ENCODE data around the gene OGA.
"Not testable (repeated sequence)": the region's sequence is repeated elsewhere in the genome, so short reads cannot be mapped to it uniquely, and the experiment has no call there.

OGA gene

GRCh38 chr10:101793526-101793925, 24.7 kb downstream of the OGA start:
- no peak for DNase-seq

DNA sequence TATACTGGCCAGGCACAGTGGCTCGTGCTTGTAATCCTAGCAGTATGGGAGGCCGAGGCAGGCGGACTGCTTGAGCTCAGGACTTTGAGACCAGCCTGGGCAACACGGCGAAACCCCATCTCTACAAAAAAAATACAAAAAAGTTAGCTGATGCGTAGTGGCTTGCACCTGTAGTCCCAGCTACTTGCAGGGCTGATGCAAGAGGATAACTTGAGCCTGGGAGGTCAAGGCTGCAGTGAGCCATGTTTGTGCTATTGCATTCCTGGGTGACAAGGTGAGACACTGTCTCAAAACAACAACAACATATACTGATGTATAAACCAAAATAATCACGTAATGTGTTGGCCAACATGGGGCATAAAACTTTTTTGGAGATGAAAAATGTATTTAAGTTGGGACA, 28.6 kb downstream of the OGA start:
- no peak for DNase-seq

- DNase-seq: not testable (repeated sequence)
Observed at GRCh38 chr10:101789231-101789630, 29.0 kb downstream of the OGA start.

DNA sequence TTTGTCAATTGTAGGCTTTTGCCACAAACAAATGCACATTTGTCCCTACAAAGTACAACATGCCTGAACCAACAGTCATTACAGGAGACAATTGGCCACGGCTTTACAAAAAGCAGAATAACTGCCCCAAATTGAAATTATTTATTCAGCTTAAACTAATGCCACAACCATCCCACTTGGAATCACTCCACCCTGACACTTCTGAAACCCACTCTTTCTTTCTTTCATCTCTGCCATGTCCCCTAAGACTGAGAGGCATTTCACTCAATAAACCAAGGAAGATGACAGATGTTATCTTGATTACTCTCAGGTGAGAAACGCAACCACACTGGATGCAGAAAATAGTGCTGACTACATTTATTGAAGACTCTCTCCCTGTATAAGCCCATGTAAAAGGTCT, 32.4 kb downstream of the OGA start:
- no peak for DNase-seq

- DNase-seq: no peak
Observed at GRCh38 chr10:101784558-101784957, 33.7 kb downstream of the OGA start.

- DNase-seq: no peak
Observed at GRCh38 chr10:101783736-101784118, 34.5 kb downstream of the OGA start.

DNA sequence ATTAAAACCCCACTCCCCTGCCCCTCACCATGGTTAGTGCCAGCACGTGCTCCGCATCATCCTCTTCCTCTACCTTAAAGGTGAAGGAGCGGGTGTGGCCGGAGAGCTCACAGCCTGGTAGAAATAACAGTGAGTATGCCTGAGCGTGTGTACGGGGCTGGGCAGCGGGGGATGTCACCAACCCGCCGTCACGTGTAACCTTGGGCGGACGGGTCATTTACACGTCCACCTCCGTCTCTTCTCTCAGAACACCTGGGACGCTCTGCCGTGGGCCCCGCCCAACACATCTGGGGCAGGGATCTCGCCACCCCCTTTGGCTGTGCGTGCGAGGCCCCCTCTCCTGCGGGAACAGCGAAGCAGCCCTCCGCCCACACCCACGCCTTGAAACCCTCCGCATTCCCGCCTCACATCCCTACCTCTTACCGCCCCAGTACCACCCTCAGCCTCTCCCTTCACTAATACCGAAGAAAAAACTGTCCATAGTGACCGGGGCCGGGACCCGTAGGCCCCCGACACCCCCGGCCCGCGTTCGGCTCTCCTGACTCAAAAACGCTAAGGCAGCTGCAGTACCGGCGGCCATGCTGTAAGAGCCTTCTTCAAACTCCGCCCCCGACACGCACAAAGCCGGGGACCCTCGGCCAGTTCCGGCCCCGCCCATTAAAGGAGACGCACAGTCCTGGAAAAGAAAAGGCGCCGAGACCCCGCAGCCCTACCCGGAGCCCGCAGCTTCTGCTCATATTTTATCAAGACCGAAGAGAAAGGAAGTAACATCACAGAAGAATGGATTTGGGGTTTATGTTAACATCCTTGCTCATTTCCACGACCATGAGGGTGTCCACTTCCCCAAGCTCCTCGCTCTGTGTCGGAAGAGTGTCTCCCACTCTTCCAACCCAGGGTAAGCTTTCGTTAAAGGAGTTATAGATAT, 35.2 kb downstream of the OGA start, which contains the start of gene NPM3:
NPM3 (minus strand) TSS at position 636 of the 925 bp plus-strand sequence; CDS start at position 580, 56 bp downstream.
- DNase-seq: peak; percentile 95

GRCh38 chr10:101781984-101782810, 36.0 kb downstream of the OGA start:
- no peak for DNase-seq

DNA sequence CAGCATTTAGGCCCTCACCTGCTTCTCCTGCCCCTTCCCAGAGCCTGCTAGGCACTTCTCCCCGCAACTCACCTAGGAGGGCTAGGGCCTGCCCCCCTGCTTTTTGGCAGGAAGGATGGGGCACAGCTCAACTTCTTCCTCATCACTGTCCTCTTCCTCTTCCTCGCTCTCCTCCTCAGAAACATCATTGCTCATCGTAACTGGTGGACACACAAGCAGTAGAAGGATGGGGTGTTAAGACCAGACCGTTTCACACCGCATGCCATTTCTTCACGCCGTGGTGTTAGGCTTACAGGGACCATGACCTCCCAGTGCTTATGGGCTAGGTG, 36.6 kb downstream of the OGA start:
- no peak for DNase-seq

- peak; percentile 97 for DNase-seq
Observed at GRCh38 chr10:101780818-101781654, 37.2 kb downstream of the OGA start.

DNA sequence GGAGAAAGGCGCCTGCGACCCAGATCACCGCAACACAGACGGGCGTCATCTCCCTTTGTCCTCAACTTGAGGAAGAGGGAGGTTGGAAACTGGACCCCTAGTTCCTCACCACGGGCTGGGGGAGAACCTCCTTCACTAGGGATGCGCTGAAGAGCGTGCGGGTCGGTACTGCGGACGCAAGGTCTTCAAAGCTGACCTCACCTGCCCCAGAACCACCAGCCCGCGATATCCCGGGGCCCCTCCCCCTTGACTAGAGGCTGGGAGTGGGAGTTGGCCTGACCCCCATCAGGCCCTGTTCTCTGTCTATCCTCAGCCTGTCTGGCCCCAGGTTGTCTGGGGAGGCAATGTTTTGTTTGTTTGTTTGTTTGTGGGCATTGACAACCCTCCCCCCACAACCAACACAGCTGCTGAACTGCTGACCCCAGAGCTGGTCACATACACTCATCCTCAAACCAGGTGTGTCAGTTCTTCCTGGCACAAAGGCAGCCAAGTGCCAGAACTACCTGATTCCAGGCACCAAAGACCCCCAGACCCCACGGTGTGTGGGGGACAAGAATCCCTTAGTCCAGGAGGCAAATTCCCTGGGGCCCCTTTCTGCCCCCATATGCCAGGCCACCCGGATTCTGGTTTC, 37.9 kb downstream of the OGA start:
- DNase-seq: no peak

- DNase-seq: peak; percentile 98
Observed at GRCh38 chr10:101779544-101780186, 38.6 kb downstream of the OGA start.

DNA sequence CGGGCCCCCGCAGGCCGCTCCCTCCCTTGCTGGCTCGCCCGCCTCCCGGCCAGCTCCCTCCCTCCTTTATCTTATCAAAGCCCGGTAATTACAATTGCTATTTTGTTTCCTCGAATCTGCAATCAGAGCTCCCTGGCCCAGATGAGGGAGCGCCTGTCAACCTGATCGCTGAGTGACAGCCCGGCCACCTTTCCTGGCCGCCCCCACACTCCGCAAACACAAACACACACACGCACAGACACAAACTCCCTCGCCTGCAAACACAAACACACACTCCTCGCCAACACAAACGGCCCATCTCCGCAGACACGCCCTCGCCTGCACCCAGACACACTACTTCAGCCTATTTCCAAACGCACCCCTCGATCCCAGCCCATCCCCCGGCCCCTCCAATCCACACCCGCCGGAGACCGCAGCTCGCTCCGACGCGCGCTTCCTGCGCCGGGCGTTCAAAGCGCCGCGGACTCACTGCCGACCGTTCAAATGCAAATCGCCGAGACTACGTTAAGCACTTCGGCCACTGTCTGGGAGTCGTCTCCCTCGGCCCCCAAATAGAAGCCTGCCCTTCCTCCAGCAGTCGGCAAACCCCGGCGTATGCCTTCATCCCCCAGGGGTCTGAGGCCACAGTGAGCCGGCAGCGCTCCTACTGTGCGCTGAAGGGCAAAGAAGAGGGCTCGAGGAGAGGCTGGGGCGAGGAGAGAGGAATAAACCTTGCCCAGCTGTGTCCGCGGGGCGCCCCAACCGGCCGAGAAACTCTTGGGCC, 39.3 kb downstream of the OGA start:
- no peak for DNase-seq

DNA sequence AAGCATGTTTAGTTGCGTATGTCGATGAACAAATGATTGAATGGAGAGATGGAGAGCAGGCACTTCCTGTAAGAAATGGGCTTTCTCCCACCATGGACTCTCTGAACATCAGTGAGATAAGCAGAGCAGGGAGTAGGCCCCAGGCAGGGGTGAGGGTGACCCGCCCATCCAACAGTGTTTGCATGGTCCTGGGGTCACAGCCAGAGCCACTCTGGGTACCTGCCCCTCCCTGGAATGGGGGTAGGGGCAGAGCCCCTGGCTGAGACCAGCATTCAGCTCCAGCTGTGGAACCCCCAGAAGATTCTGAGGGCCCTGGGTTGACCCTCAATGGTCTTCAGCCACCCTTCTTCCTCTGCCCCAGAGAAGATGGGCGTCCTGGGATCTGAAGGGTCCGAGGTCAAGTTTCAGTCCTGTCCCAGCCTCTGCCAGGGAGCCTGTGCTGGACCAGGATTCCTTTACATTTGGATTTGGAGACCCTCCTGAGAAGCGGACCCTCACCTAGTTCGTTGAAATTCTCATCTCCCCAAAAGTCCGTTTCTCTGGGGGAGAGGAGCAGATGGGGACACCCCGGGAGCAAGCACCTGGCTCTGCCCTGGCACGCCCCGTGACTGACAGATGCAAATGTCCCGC, 40.0 kb downstream of the OGA start:
- no peak for DNase-seq

- DNase-seq: no peak
Observed at GRCh38 chr10:101777619-101778145, 40.6 kb downstream of the OGA start.

DNA sequence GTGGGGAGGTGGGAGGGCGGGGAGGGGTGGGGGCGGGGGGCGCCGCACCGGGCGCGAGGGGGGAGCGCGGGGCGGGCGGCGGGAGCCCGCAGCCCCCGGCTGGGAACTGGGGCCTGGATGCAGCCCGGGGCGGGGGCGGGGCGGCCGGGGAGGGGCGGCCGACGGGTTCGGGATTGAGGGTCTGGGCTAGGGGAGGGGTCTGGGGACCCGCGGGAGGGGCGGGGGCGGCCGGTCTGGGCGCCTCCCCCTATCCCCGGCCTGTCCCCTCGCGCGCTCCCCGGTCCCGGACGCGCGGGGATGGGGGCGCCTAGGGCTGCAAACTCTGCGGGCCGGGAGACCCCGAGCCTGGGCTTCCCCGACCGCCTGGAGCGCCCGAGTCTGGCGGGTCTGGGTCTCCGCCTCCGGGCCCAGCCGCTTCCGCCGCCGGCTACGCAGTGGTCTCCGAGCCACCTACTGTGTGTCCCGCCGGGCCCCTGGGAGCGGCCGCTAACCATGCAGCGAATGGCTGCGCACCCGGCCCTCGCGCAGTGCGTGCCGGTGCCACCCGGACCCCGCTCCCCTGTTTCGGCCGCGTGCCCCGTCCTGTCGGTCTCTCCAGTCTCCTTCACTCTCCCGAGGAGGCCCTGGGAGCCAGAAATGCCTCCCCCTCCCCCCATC, 42.0 kb downstream of the OGA start:
- DNase-seq: no peak

- no peak for DNase-seq
Observed at GRCh38 chr10:101775273-101776160, 42.7 kb downstream of the OGA start, which contains the start of gene FGF8. FGF8 (minus strand) TSS chr10:101776114; CDS start chr10:101775900, 214 bp downstream.

- DNase-seq: no peak
Observed at GRCh38 chr10:101774589-101775272, 43.5 kb downstream of the OGA start.
